ENCODE measurements around the gene FOXR1. TPM values are rescaled to one million over a fixed set of nuclear protein-coding genes. Genes with fewer than 3 reads are reported as not detected.

Gene FOXR1
- total RNA-seq, 1 donor from 2014 or later = not detected

DNA sequence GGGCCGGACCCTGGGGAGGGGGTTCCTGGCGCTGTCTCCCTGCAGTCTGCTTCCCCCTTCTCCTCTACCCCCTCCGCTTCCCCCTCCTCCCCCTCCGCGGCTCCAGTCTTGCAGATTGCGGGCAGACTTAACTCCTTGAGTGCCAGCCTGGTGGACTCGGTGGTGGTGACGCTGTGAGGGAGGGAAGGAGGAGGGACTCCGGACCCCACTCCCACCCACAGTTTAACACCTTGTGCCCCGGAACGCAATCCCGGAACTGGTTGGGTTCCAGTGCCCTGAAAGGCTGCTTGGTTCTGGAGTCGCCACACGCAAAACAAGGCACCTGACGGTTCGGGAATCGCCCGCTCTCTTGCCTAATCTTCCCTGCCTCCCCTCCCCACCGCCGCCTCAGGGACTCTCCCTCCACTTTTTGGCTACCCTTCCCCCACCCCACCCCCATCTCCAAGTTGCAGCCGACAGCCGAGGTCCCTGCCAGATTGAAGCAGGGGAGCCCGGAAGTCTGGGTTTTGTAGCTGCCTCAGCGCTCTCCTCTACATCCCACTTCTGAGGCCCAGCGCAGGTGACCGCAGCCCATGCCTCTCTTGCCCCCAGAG, 42.0 kb upstream of the FOXR1 start:
- peaks cover 7% of the 10 kb centered on the region for H3K36me3 Mint-ChIP-seq (ENCODE audit: low read depth)
- H3K9me3 Mint-ChIP-seq = no peaks in the 10 kb centered on the region
- ATAC-seq (ENCODE audit: low read depth) (peak; percentile 1), DNase-seq (peak; percentile 50)
- peaks cover 2% of the 10 kb centered on the region for H3K27me3 Mint-ChIP-seq
- CTCF ChIA-PET = interaction anchor here (0.7 to 3.4 kb wide), 14 partner anchors 11 to 240 kb away, joined by 3 to 55 read pairs (median 5); partner anchors contain the start of genes DDX6 and UPK2
- H3K4me1 Mint-ChIP-seq = peaks cover 56% of the 10 kb centered on the region
- TF ChIP-seq CTCF (IDR thresholded peaks at IDR 0.05) = no peak
- H3K27ac Mint-ChIP-seq = peak overlapping the region; percentile 91
- H3K4me3 Mint-ChIP-seq = peak overlapping the region; percentile 95
- POLR2A ChIA-PET = interaction anchor here (0.6 to 3.7 kb wide), 18 partner anchors 11 to 524 kb away, joined by 3 to 82 read pairs (median 6); partner anchors contain the start of genes CXCR5, DDX6, RPS25 and TRAPPC4
- intact Hi-C loops (cut with micrococcal nuclease) = loop anchor here (1.0 to 5.0 kb wide), 6 partner anchors 22 to 1102 kb away; partner anchors contain the start of genes SLC37A4, UBE4A and UPK2

GRCh38 chr11:118930094-118930712, 41.4 kb upstream of the FOXR1 start:
- no peaks in the 10 kb centered on the region for H3K9me3 Mint-ChIP-seq
- peaks cover 2% of the 10 kb centered on the region for H3K27me3 Mint-ChIP-seq
- peak; percentile 19 for TF ChIP-seq CTCF (IDR thresholded peaks at IDR 0.05)
- intact Hi-C loops (cut with micrococcal nuclease) = loop anchor here (1.0 kb wide), 3 partner anchors 23 to 240 kb away; partner anchors contain the start of gene UPK2
- H3K27ac Mint-ChIP-seq = peak overlapping the region; percentile 91
- peak overlapping the region; percentile 95 for H3K4me3 Mint-ChIP-seq
- H3K36me3 Mint-ChIP-seq (ENCODE audit: low read depth) = peaks cover 7% of the 10 kb centered on the region
- CTCF ChIA-PET = interaction anchor here (0.7 to 3.4 kb wide), 15 partner anchors 10 to 240 kb away, joined by 3 to 55 read pairs (median 5); partner anchors contain the start of genes DDX6 and UPK2
- ATAC-seq (ENCODE audit: low read depth) = peak; percentile 8
- POLR2A ChIA-PET = interaction anchor here (0.6 to 3.7 kb wide), 15 partner anchors 18 to 525 kb away, joined by 3 to 82 read pairs (median 6); partner anchors contain the start of genes CXCR5, DDX6, RPS25 and TRAPPC4
- peaks cover 61% of the 10 kb centered on the region for H3K4me1 Mint-ChIP-seq
- DNase-seq = peak; percentile 83

DNA sequence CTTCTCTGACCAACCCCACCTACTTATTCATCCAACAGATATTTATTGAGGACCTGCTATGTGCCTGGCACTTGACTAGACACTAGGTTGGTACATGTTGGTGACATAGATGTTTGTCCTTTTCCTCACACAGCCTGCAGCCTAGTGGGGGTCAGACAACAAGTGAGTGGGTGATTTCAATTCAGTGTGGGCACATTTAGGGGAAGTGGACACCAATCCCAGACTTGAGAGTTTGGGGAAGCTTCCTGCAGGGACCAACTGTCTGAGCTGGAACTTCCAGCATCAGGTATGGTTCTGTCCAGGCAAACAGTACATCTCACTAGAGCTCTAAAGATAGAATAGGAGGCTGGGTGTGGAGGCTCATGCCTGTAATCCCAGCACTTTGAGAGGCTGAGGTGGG, 40.0 kb upstream of the FOXR1 start:
- no peak overlapping the region for H3K27ac Mint-ChIP-seq
- no peak for TF ChIP-seq CTCF (IDR thresholded peaks at IDR 0.05)
- POLR2A ChIA-PET = interaction anchor here (0.7 kb wide), 2 partner anchors 37 to 79 kb away, joined by 3 read pairs; no protein-coding TSS in a partner anchor

GRCh38 chr11:118933486-118933885, 38.1 kb upstream of the FOXR1 start:
- ATAC-seq (ENCODE audit: low read depth) (no peak), DNase-seq (no peak)
- CTCF ChIA-PET = no interaction called here
- Mint-ChIP-seq H3K9me3 (no peaks in the 10 kb centered on the region), H3K4me3 (no peak overlapping the region), H3K27me3 (no peaks in the 10 kb centered on the region), H3K4me1 (peaks cover 44% of the 10 kb centered on the region), H3K36me3 (ENCODE audit: low read depth) (peaks cover 3% of the 10 kb centered on the region), H3K27ac (peak overlapping the region; percentile 24)
- intact Hi-C loops (cut with micrococcal nuclease) = no loop called here
- POLR2A ChIA-PET = no interaction called here
- no peak for TF ChIP-seq CTCF (IDR thresholded peaks at IDR 0.05)

More for the DNA sequence above, 40.0 kb upstream of the FOXR1 start:
- no peak overlapping the region for H3K4me3 Mint-ChIP-seq
- peaks cover 3% of the 10 kb centered on the region for H3K36me3 Mint-ChIP-seq (ENCODE audit: low read depth)
- CTCF ChIA-PET = interaction anchor here (1.8 to 3.4 kb wide), 4 partner anchors 9 to 242 kb away, joined by 5 to 55 read pairs (median 22); no protein-coding TSS in a partner anchor
- peaks cover 63% of the 10 kb centered on the region for H3K4me1 Mint-ChIP-seq
- no peak for ATAC-seq (ENCODE audit: low read depth)
- H3K9me3 Mint-ChIP-seq = no peaks in the 10 kb centered on the region
- intact Hi-C loops (cut with micrococcal nuclease) = no loop called here
- DNase-seq = no peak
- no peaks in the 10 kb centered on the region for H3K27me3 Mint-ChIP-seq

DNA sequence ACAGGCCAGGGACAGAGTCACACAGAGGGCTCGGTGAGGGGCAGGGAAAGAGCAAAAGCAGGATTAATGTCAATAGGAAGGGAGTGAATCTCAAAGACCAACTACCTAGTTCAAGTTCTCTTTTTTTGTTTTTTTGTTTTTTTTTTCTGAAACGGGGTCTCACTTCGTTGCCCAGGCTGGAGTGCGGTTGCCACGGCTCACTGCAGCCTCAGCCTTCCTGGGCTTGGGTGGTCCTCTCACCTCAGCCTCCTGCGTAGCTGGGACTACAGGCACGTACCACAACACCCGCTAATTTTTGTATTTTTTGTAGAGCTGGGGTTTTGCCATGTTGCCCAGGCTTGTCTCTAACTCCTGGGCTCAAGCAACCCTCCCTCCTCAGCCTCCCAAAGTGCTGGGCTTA, 36.2 kb upstream of the FOXR1 start:
- intact Hi-C loops (cut with micrococcal nuclease) = no loop called here
- ATAC-seq (ENCODE audit: low read depth) = peak; percentile 67
- POLR2A ChIA-PET = interaction anchor here (0.7 to 2.1 kb wide), 7 partner anchors 12 to 174 kb away, joined by 3 to 12 read pairs (median 7); partner anchors contain the start of gene DDX6
- Mint-ChIP-seq H3K9me3 (no peaks in the 10 kb centered on the region), H3K4me1 (peaks cover 47% of the 10 kb centered on the region), H3K27ac (no peak overlapping the region), H3K27me3 (no peaks in the 10 kb centered on the region), H3K36me3 (ENCODE audit: low read depth) (no peaks in the 10 kb centered on the region), H3K4me3 (peak overlapping the region; percentile 19)
- CTCF ChIA-PET = no interaction called here
- DNase-seq = no peak
- TF ChIP-seq CTCF (IDR thresholded peaks at IDR 0.05) = no peak

Data from activated B cell treated with CpG ODN at 0.5 μM for 24 hours (primary cell).